HEK293T (cell line): ENCODE results near the gene RDH13.
"Not testable (repeated sequence)": the region's sequence is repeated elsewhere in the genome, so short reads cannot be mapped to it uniquely, and the experiment has no call there.

Experiments
- NFRKB ChIP-seq: fragments of 450-650 bp; IDR thresholded peaks from 2 replicates; pipeline ENCODE4 v1.6.1; 2016; ENCODE audit warnings: mild to moderate bottlenecking, moderate library complexity
- ZNF384 ChIP-seq: fragments of 450-650 bp; IDR thresholded peaks from 2 replicates; pipeline ENCODE4 v1.6.1; 2016

DNA sequence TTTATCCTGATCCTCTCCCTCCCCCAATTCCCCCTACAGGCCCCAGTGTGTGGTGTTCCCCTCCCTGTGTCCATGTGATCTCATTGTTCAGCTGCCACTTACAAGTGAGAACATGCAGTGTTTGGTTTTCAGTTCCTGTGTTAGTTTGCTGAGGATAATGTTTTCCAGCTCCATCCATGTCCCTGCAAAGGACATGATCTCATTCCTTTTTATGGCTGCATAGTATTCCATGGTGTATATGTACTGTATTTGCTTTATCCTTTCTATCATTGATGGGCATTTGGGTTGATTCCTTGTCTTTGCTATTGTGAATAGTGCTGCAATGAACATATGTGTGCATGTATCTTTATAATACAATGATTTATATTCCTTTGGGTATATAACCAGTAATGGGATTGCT, 42.6 kb downstream of the RDH13 start:
- not testable (repeated sequence) for TF ChIP-seq ZNF384, NFRKB
